ENCODE data around the gene NEK4.

GRCh38 chr3:52816199-52816598 lies 45.5 kb upstream of the NEK4 start:
- TF ChIP-seq, protein P1, sequence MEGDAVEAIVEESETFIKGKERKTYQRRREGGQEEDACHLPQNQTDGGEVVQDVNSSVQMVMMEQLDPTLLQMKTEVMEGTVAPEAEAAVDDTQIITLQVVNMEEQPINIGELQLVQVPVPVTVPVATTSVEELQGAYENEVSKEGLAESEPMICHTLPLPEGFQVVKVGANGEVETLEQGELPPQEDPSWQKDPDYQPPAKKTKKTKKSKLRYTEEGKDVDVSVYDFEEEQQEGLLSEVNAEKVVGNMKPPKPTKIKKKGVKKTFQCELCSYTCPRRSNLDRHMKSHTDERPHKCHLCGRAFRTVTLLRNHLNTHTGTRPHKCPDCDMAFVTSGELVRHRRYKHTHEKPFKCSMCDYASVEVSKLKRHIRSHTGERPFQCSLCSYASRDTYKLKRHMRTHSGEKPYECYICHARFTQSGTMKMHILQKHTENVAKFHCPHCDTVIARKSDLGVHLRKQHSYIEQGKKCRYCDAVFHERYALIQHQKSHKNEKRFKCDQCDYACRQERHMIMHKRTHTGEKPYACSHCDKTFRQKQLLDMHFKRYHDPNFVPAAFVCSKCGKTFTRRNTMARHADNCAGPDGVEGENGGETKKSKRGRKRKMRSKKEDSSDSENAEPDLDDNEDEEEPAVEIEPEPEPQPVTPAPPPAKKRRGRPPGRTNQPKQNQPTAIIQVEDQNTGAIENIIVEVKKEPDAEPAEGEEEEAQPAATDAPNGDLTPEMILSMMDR (IDR thresholded peaks at IDR 0.05; ENCODE audit: low read depth, low read length, missing input control) = no peak
- TF ChIP-seq EGR1 (IDR thresholded peaks at IDR 0.05; ENCODE audit: low read depth in 2 of 2) = no peak
- TF ChIP-seq SP1 (IDR thresholded peaks at IDR 0.05) = no peak
- no peak for TF ChIP-seq RAD21 (IDR thresholded peaks at IDR 0.05)
- no peak for TF ChIP-seq GABPA (IDR thresholded peaks at IDR 0.05 in 1 of 2, conservative IDR thresholded peaks at IDR 0.05 in 1 of 2)
- no peak for TF ChIP-seq ATF3 (IDR thresholded peaks at IDR 0.05)
- TF ChIP-seq JUND (IDR thresholded peaks at IDR 0.05) = no peak
- no peak for TF ChIP-seq TAF1 (conservative IDR thresholded peaks at IDR 0.05)
- no peak for TF ChIP-seq HNF4G (IDR thresholded peaks at IDR 0.05)
- TF ChIP-seq, protein P2, sequence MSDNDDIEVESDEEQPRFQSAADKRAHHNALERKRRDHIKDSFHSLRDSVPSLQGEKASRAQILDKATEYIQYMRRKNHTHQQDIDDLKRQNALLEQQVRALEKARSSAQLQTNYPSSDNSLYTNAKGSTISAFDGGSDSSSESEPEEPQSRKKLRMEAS (IDR thresholded peaks at IDR 0.05) = no peak
- no peak for TF ChIP-seq FOXA1 (IDR thresholded peaks at IDR 0.05)
- TF ChIP-seq REST (IDR thresholded peaks at IDR 0.05) = no peak
- TF ChIP-seq YY1 (IDR thresholded peaks at IDR 0.05) = no peak
- TF ChIP-seq ZBTB33 (IDR thresholded peaks at IDR 0.05) = no peak
